ENCODE results near the gene AP2A2. TPM values are rescaled to one million over a fixed set of nuclear protein-coding genes. Genes with fewer than 3 reads are reported as not detected.

The AP2A2 gene
- total and polyA plus RNA-seq, 2 donors (not counting 1 experiment from before 2014, with no cell fraction given), result 53.1 to 57.0 TPM

DNA sequence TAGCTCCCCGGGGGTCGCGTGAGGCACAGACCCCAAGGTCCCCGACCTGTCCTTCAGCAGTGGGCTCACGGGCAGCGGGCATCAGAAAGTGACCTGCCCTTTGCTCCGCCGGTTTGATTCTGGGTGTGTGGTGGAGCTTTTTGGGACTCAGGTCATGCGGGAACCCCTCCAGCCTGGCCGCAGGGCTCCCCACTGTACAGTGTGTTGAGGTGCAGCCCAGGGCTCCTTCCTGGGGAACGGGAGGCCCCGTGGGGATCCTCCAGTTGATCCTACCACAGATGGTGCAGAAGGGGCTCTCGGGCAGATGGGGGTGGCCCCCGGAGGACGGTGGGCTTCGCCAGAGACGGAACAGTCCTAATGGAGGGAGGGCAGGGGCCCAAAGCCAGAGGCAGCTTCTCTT, 86.6 kb downstream of the AP2A2 start:
- TF ChIP-seq, protein P1, sequence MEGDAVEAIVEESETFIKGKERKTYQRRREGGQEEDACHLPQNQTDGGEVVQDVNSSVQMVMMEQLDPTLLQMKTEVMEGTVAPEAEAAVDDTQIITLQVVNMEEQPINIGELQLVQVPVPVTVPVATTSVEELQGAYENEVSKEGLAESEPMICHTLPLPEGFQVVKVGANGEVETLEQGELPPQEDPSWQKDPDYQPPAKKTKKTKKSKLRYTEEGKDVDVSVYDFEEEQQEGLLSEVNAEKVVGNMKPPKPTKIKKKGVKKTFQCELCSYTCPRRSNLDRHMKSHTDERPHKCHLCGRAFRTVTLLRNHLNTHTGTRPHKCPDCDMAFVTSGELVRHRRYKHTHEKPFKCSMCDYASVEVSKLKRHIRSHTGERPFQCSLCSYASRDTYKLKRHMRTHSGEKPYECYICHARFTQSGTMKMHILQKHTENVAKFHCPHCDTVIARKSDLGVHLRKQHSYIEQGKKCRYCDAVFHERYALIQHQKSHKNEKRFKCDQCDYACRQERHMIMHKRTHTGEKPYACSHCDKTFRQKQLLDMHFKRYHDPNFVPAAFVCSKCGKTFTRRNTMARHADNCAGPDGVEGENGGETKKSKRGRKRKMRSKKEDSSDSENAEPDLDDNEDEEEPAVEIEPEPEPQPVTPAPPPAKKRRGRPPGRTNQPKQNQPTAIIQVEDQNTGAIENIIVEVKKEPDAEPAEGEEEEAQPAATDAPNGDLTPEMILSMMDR (IDR thresholded peaks at IDR 0.05), result no peak
- no peak for TF ChIP-seq EZH2 (IDR thresholded peaks at IDR 0.05; ENCODE audit: borderline replicate concordance, insufficient read depth, low read depth, low read length, poor library complexity, severe bottlenecking)
- peaks cover 4% of the 10 kb centered on the region for H3K9me3 Mint-ChIP-seq (ENCODE audit: insufficient read depth)
- 97% methylated on average over 17 of the region's 17 CpGs for WGBS (ENCODE audit: insufficient coverage)
- Histone ChIP-seq H3K9ac (ENCODE audit: low read length) (no peak overlapping the region), H3K4me1 (ENCODE audit: control insufficient read depth in 2 of 2, insufficient read depth in 2 of 2, low read length in 2 of 2) (no peaks in the 10 kb centered on the region), H4K20me1 (ENCODE audit: control insufficient read depth, insufficient read depth, low read length, poor library complexity, severe bottlenecking) (no peaks in the 10 kb centered on the region), H3K9me3 (ENCODE audit: control extremely low read depth in 1 of 3, control insufficient read depth in 2 of 3, insufficient read depth in 1 of 3, low read length in 2 of 3) (no peaks in the 10 kb centered on the region), H3K27me3 (replicated peaks in 1 of 4; ENCODE audit: control extremely low read depth in 1 of 4, control insufficient read depth in 3 of 4, insufficient read depth in 4 of 4, low read length in 3 of 4) (no peaks in the 10 kb centered on the region), H3K27ac (ENCODE audit: low read length in 2 of 2) (no peak overlapping the region), H2AFZ (ENCODE audit: insufficient read depth, low read depth, low read length, poor library complexity, severe bottlenecking) (no peak overlapping the region), H3K79me2 (ENCODE audit: control insufficient read depth, insufficient read depth, low read length) (peaks cover 11% of the 10 kb centered on the region), H3K4me3 (ENCODE audit: control extremely low read depth in 1 of 5, extremely low read depth in 1 of 5, insufficient read depth in 1 of 5, low read depth in 2 of 5, low read length in 4 of 5) (no peak overlapping the region), H3K4me2 (replicated peaks; ENCODE audit: low read depth, low read length, poor library complexity, severe bottlenecking) (no peak overlapping the region), H3K36me3 (replicated peaks in 1 of 2; ENCODE audit: control extremely low read depth in 1 of 2, control insufficient read depth in 1 of 2, extremely low read depth in 1 of 2, insufficient read depth in 2 of 2, low read length in 1 of 2) (peaks cover 0 to 30% of the 10 kb centered on the region in 2 experiments)
- intact Hi-C loops (cut with micrococcal nuclease), result no loop called here
- DNase-seq, result no peak
- POLR2A ChIA-PET, result no interaction called here
- CTCF ChIA-PET, result no interaction called here
- H3K27ac Mint-ChIP-seq, result no peak overlapping the region
- no peaks in the 10 kb centered on the region for H3K27me3 Mint-ChIP-seq
- H3K4me3 Mint-ChIP-seq, result no peak overlapping the region
- no peak for ATAC-seq (ENCODE audit: low read depth)
- no peaks in the 10 kb centered on the region for H3K4me1 Mint-ChIP-seq

DNA sequence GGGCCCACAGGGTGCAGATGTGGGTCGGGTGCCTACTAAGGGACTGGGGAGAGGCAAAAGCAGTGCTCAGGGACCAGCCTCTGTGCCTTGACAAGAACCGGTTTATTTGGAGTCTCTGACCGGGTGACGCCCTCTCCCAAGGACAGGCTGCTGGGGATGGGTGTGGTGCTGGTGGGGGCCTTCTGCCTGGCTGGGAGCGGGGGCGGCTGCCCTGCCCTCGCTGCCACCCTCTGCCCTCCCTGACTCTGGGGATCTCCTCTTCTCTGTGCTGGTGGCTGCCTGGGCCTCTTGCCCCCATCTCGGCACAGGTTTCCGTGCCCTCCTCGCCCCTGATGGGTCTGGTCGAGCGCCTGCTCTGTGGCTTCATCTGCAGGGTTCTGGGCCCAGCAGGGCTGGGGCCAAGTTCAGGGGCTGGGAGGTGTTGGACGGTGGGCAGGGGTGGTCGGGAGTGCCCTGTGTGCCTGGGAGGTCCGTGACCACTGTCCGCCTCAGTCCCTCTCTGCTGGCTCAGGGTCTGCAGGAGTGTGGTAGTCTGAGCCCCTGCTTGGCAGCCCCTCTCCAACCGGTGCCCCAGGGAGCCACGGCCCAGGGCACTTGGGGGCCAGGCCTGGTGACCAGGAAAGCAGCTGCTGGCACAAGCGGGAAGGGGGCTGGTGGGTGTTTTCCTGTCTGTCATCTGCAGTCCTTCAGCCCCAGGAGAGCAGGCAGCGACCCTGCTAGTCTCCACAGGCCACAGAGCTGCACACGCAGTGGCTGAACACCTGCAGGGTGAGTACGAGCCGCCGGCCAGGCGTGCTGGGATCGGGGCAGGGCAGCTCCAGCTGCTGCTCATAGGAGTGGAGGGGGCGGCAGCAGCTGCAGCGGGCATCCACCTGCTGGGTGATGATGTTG, 87.3 kb downstream of the AP2A2 start:
- Mint-ChIP-seq H3K27me3 (no peaks in the 10 kb centered on the region), H3K9me3 (ENCODE audit: insufficient read depth) (peaks cover 4% of the 10 kb centered on the region), H3K4me3 (no peak overlapping the region), H3K4me1 (no peaks in the 10 kb centered on the region), H3K27ac (no peak overlapping the region)
- Histone ChIP-seq H3K27me3 (replicated peaks in 1 of 4; ENCODE audit: control extremely low read depth in 1 of 4, control insufficient read depth in 3 of 4, insufficient read depth in 4 of 4, low read length in 3 of 4) (no peaks in the 10 kb centered on the region), H3K9me3 (ENCODE audit: control extremely low read depth in 1 of 3, control insufficient read depth in 2 of 3, insufficient read depth in 1 of 3, low read length in 2 of 3) (no peaks in the 10 kb centered on the region), H3K79me2 (ENCODE audit: control insufficient read depth, insufficient read depth, low read length) (peaks cover 16% of the 10 kb centered on the region), H3K4me3 (ENCODE audit: control extremely low read depth in 1 of 5, extremely low read depth in 1 of 5, insufficient read depth in 1 of 5, low read depth in 2 of 5, low read length in 4 of 5) (no peak overlapping the region), H3K36me3 (replicated peaks in 1 of 2; ENCODE audit: control extremely low read depth in 1 of 2, control insufficient read depth in 1 of 2, extremely low read depth in 1 of 2, insufficient read depth in 2 of 2, low read length in 1 of 2) (peaks cover 0 to 24% of the 10 kb centered on the region in 2 experiments), H2AFZ (ENCODE audit: insufficient read depth, low read depth, low read length, poor library complexity, severe bottlenecking) (no peak overlapping the region), H3K4me1 (ENCODE audit: control insufficient read depth in 2 of 2, insufficient read depth in 2 of 2, low read length in 2 of 2) (no peaks in the 10 kb centered on the region), H3K4me2 (replicated peaks; ENCODE audit: low read depth, low read length, poor library complexity, severe bottlenecking) (no peak overlapping the region), H3K9ac (ENCODE audit: low read length) (no peak overlapping the region), H4K20me1 (ENCODE audit: control insufficient read depth, insufficient read depth, low read length, poor library complexity, severe bottlenecking) (no peaks in the 10 kb centered on the region), H3K27ac (ENCODE audit: low read length in 2 of 2) (no peak overlapping the region)
- ATAC-seq (ENCODE audit: low read depth) (no peak), DNase-seq (no peak)
- no peak for TF ChIP-seq EZH2 (IDR thresholded peaks at IDR 0.05; ENCODE audit: borderline replicate concordance, insufficient read depth, low read depth, low read length, poor library complexity, severe bottlenecking)
- TF ChIP-seq, protein P1 (IDR thresholded peaks at IDR 0.05), result no peak
- WGBS (ENCODE audit: insufficient coverage), result 76% methylated on average over 28 of the region's 28 CpGs
- intact Hi-C loops (cut with micrococcal nuclease), result no loop called here
- CTCF ChIA-PET, result no interaction called here
- POLR2A ChIA-PET, result no interaction called here

Measured in B cell (primary cell).